HEK293T (cell line): ENCODE data around the gene MARCKS.

ENCODE experiments used
- CTCF ChIA-PET: fragments of 350-600 bp; formaldehyde crosslinking; extraction: SDS; loops from one replicate; lab custom pipeline; 2021; ENCODE audit warnings: antibody characterized with exemption, inconsistent platforms; lab: Yijun Ruan, JAX
- POLR2A ChIA-PET: fragments of 350-600 bp; formaldehyde crosslinking; extraction: SDS; loops from one replicate; lab custom pipeline; 2020; ENCODE audit warnings: antibody characterized with exemption, inconsistent platforms; lab: Yijun Ruan, JAX
- DNase-seq: peaks from one replicate; pipeline ENCODE4 v3.0.0; 2012; ENCODE audit warnings: mixed read lengths; ENCODE audit errors: extremely low spot score
- ARNT ChIP-seq: fragments of 450-650 bp; IDR thresholded peaks from 2 replicates; pipeline ENCODE4 v1.6.1; 2017; ENCODE audit warnings: mild to moderate bottlenecking
- BHLHE40 ChIP-seq: fragments of 450-650 bp; IDR thresholded peaks from 2 replicates; pipeline ENCODE4 v1.6.1; 2016; ENCODE audit warnings: mild to moderate bottlenecking, moderate library complexity, borderline replicate concordance
- CTBP1 ChIP-seq: fragments of 450-650 bp; IDR thresholded peaks from 2 replicates; pipeline ENCODE4 v1.6.1; 2016; ENCODE audit warnings: borderline replicate concordance
- ELF4 ChIP-seq: fragments of 450-650 bp; IDR thresholded peaks from 2 replicates; pipeline ENCODE4 v1.6.1; 2017; ENCODE audit warnings: antibody characterized with exemption
- FOXA1 ChIP-seq: fragments of 450-650 bp; IDR thresholded peaks from 2 replicates; pipeline ENCODE4 v1.6.1; 2016; ENCODE audit warnings: mild to moderate bottlenecking
- FOXK2 ChIP-seq: fragments of 450-650 bp; IDR thresholded peaks from 2 replicates; pipeline ENCODE4 v1.6.1; 2016; ENCODE audit warnings: mild to moderate bottlenecking
- FOXM1 ChIP-seq: fragments of 450-650 bp; IDR thresholded peaks from 2 replicates; pipeline ENCODE4 v1.6.1; 2017; ENCODE audit warnings: mild to moderate bottlenecking, borderline replicate concordance
- HDGF ChIP-seq: fragments of 450-650 bp; IDR thresholded peaks from 2 replicates; pipeline ENCODE4 v1.6.1; 2017; ENCODE audit warnings: antibody characterized with exemption, borderline replicate concordance
- L3MBTL2 ChIP-seq: fragments of 450-650 bp; conservative IDR thresholded peaks from 2 replicates; pipeline ENCODE4 v1.6.1; 2016; ENCODE audit warnings: mild to moderate bottlenecking
- LEF1 ChIP-seq: fragments of 450-650 bp; IDR thresholded peaks from 2 replicates; pipeline ENCODE4 v1.6.1; 2017; ENCODE audit warnings: mild to moderate bottlenecking, borderline replicate concordance
- NFRKB ChIP-seq: fragments of 450-650 bp; IDR thresholded peaks from 2 replicates; pipeline ENCODE4 v1.6.1; 2016; ENCODE audit warnings: mild to moderate bottlenecking, moderate library complexity
- SP1 ChIP-seq: fragments of 450-650 bp; IDR thresholded peaks from 2 replicates; pipeline ENCODE4 v1.6.1; 2017
- SUZ12 ChIP-seq: fragments of 450-650 bp; IDR thresholded peaks from 2 replicates; pipeline ENCODE4 v1.6.1; 2016; ENCODE audit warnings: mild to moderate bottlenecking
- TARDBP ChIP-seq: fragments of 450-650 bp; IDR thresholded peaks from 2 replicates; pipeline ENCODE4 v1.6.1; 2016
- ZNF384 ChIP-seq: fragments of 450-650 bp; IDR thresholded peaks from 2 replicates; pipeline ENCODE4 v1.6.1; 2016
- TF ChIP-seq, protein P1 (sequence below): fragments of 450-650 bp; IDR thresholded peaks from 2 replicates; pipeline ENCODE4 v1.6.1; 2016

The MARCKS gene

GRCh38 chr6:113876695-113877094 lies 19.6 kb downstream of the MARCKS start:
- DNase-seq, result no peak
- ChIA-PET CTCF (interaction anchor here (0.5 to 0.7 kb wide), 3 partner anchors 60 to 1793 kb away, joined by 3 to 6 read pairs (median 4); no protein-coding TSS in a partner anchor), POLR2A (no interaction called here)
- TF ChIP-seq, protein P1, sequence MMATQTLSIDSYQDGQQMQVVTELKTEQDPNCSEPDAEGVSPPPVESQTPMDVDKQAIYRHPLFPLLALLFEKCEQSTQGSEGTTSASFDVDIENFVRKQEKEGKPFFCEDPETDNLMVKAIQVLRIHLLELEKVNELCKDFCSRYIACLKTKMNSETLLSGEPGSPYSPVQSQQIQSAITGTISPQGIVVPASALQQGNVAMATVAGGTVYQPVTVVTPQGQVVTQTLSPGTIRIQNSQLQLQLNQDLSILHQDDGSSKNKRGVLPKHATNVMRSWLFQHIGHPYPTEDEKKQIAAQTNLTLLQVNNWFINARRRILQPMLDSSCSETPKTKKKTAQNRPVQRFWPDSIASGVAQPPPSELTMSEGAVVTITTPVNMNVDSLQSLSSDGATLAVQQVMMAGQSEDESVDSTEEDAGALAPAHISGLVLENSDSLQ, result no peak
- no peak for TF ChIP-seq L3MBTL2

DNA sequence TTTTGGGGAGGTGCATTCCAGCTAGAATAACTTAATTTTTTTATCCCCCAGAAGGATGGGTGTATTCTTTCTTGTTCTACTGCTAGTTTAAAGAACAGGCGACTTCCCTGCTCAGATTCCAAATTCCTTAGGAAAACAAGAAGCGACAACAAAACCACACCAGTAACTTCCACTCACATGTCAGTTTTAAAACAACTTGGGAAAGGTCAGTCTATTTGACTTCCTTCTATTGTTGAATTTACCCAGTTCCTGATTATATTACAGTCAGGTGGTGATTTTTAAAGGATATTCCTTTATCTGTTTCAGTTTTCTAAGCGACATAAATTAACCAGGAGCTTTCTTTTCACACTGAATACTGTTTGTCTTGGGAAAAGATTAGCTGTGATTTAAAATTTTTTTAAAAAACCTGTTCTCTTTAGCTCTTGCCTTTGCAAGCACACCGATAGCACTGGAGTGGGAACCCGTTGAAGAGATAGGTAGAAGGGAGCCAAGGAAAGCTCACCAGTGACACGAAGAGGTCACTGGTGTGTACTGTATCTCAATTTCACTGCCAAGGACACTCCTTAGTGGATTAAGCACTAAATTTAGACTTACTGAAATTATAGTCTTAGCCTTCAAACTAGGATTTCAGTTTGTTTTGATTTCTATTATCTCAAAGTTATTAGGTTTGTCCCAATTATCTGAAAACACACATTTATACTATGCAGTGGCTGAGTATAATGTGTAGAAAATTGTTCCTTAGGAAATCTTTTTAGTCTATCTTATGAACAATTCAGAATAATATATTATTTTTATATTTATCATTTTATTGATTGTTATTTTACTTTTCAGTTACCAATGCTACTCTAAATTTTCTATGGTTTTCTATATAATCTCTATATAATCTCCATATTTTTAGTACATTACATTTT lies 22.3 kb downstream of the MARCKS start:
- TF ChIP-seq SUZ12, result no peak
- TF ChIP-seq LEF1, result no peak
- TF ChIP-seq BHLHE40, result no peak
- TF ChIP-seq CTBP1, result no peak
- no peak for TF ChIP-seq FOXK2
- TF ChIP-seq ZNF384, result no peak
- no peak for TF ChIP-seq L3MBTL2
- no peak for TF ChIP-seq NFRKB
- ChIA-PET POLR2A (interaction anchor here (0.8 to 1.0 kb wide), 2 partner anchors 19 to 20 kb away, joined by 3 read pairs; no protein-coding TSS in a partner anchor), CTCF (interaction anchor here (0.6 to 1.9 kb wide), 11 partner anchors 10 to 573 kb away, joined by 3 to 8 read pairs (median 3); no protein-coding TSS in a partner anchor)
- peak; percentile 74 for DNase-seq

DNA sequence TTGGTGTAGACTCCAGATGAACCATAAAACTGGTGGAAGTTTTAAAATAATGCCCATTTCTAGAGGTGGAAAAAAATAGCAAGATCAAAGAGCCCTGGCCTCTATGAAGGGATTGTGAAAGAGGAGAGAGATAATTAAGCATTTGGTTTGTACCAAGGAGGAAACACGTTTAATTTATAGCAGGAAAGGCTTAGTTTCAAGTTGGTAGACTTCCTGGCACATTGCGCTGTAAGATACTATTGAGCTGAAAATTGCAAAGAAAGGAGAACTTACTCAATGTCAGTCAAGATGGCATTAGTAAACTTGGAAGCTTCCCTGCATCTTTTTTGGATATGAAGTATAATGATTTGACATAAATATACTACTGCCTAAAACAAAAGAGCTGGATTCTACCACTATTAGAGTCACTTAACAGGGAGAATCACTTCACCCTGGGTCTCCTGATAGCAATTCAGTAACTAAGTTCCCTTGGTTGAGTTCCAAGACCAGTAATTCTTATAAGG lies 24.4 kb downstream of the MARCKS start:
- TF ChIP-seq SP1, result no peak
- no peak for TF ChIP-seq HDGF
- TF ChIP-seq, protein P1, result no peak
- no peak for TF ChIP-seq SUZ12
- TF ChIP-seq L3MBTL2, result no peak
- TF ChIP-seq FOXK2, result no peak
- no peak for TF ChIP-seq FOXM1
- TF ChIP-seq ARNT, result no peak
- no peak for TF ChIP-seq FOXA1
- TF ChIP-seq TARDBP, result no peak
- no peak for TF ChIP-seq LEF1
- TF ChIP-seq ELF4, result no peak
- TF ChIP-seq NFRKB, result no peak
- TF ChIP-seq BHLHE40, result no peak
- no peak for TF ChIP-seq ZNF384
- TF ChIP-seq CTBP1, result no peak
- ChIA-PET POLR2A (no interaction called here), CTCF (no interaction called here)
- no peak for DNase-seq

DNA sequence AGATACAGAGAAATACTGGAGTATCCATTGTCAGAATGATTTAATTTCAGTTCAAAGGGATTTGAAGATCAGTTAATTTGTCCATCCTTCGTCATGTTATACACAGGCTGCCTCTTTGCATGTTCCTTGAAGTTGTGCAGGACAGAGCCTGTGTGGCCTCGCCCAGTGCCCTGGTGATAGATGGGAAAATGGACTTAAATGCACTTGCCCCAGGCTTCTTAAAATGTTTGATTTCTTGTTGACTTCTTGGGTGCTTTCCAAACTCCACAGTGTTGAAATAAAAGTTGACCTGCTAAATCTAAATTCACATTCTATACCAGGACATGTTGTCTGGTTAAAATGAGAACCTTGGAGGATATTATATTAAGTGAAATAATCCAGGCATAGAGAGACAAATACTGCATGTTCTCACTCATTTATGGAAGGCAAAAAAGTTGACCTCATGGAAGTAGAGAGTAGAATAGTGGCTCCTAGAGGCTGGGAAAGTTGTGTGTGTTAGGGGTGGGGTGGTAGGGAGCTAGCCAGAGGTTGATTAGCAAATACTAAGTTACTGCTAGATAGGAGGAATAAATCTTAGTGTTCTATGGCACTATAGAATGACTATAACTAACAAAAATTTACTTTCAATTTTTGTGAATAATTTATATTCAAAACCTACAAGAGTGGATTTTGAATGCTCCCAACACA lies 25.3 kb downstream of the MARCKS start:
- POLR2A ChIA-PET, result no interaction called here
- no peak for DNase-seq
- TF ChIP-seq FOXM1 (no peak), FOXA1 (no peak), ARNT (no peak), TARDBP (no peak), HDGF (no peak), ZNF384 (no peak), SUZ12 (no peak), ELF4 (no peak), BHLHE40 (no peak), LEF1 (no peak), CTBP1 (no peak), L3MBTL2 (no peak)
- TF ChIP-seq, protein P1, result no peak
- CTCF ChIA-PET, result no interaction called here

DNA sequence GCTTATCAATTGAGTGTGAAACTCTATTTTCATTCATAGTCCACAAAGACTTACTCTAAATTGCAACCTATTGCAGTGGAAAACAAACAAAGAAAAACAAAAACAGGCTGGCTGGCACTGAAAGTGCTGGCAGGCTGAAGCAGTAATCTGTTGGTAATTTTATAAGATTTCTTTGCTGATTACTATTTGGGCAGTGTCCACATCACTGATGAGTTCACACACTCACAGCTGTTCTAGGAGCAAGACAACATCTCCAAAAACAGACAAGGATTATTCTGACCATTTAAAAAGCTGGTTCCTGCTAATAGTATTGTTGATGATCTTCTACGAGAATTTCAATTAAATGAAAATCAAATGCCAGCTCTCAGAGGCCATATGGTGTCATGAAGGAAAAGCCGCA lies 26.9 kb downstream of the MARCKS start:
- CTCF ChIA-PET, result interaction anchor here (1.1 kb wide), 1 partner anchor 30 kb away, joined by 3 read pairs; no protein-coding TSS in a partner anchor
- no peak for DNase-seq
- TF ChIP-seq, protein P1, result no peak
- TF ChIP-seq ELF4 (no peak), CTBP1 (no peak), NFRKB (no peak), TARDBP (no peak), HDGF (no peak), BHLHE40 (no peak), ARNT (no peak)
- POLR2A ChIA-PET, result no interaction called here
